ENCODE measurements around the gene XPR1.

- TF ChIP-seq EZH2 (IDR thresholded peaks at IDR 0.05; ENCODE audit: borderline replicate concordance, low read depth, low read length, poor library complexity, severe bottlenecking), result no peak
- TF ChIP-seq CTCF (conservative IDR thresholded peaks at IDR 0.05; ENCODE audit: low read depth, low read length), result no peak
These were observed 120.1 kb downstream of the XPR1 start for GRCh38 chr1:180751921-180752320.
